Measurements from ENCODE around the gene TMPRSS4.

Gene TMPRSS4

DNA sequence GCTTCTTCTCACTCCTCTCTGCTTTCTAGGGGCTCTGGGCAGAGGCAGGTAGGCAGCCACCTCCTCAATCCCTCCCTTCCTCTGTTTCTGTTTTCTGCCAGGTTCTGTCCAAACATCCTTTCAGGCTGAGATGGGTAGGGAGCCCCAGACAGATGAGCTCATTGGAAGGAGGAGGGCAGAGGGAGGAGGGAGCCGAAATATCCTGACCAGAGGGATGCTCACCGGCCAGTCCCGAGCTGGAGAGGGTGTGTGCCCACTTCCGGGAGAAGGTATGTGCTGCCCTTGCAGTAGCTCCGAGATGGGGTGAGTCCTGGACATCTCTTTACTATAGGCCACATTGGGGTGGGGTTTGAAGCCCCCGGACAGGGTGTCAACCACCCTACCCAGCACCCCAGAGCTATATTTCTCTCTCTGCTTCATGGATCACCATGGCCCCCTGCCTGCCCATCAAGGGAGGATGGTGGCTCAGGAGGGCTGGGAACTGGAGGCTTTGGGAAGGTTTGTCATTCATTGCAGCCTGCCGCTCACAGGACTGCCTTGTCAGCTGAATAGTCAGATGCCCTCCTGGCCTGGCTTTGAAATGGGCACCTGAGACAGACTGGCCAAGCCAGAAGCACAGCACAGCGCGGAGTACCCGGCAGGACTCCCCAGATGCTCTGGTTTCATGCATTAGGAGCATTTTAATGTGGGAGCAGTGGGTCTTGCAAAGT is 80.5 kb downstream of the TMPRSS4 start:
- no peak for DNase-seq

DNA sequence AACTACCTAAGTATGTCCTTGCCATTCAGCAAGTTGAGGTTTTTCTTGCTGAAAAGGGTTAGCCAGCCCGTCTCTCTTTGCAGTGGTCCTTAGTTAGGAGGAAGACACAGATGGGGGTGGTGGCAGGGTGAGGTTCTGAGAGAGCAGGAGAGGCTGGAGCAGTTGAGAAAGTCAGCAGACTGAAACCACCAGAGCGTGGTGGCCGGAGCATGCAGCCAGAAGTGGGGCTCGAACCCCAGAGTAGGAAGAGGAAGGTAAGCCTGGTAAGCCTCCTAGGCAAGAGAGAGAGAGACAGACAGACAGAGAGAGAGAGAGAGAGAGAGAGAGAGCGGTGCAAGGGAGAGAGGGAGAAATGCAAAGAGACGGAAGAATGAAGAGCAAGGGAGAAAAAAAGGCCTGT is 84.9 kb downstream of the TMPRSS4 start:
- no peak for DNase-seq

DNA sequence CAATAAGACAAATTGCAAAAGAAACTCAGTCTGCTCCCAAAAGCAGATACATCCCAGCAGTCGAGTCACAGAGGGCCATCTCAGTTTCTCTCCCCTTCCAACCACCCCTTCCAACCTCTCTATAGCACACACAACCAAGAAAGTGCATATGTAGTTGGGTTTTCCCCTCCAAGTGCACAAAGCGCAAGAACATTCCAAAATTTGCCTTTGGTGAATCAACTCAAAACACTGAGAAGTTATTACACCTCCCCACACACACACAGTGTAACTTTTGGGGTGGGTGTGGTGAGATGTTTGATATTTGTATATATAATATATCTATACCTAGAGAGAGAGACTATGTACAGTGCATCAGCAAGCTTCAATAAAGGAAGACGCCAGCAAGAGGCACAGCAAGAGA is 86.0 kb downstream of the TMPRSS4 start:
- DNase-seq, result no peak

DNA sequence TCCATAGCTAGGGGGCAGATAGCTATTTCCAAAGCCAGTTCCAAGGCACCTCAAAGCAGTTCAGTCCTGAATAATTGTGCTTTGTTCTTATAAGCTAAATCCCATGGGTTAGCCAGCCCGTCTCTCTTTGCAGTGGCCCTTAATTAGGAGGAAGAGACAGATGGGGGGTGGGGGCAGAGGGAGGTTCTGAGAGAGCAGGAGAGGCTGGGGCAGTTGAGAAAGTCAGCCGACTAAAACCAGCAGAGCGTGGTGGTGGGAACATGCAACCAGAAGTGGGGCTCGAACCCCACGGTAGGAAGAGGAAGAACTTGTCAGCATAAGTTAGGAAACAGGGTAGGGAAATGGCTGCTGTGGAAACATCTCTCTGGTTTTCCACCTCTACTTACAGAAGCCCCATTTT is 86.6 kb downstream of the TMPRSS4 start:
- no peak for DNase-seq

DNA sequence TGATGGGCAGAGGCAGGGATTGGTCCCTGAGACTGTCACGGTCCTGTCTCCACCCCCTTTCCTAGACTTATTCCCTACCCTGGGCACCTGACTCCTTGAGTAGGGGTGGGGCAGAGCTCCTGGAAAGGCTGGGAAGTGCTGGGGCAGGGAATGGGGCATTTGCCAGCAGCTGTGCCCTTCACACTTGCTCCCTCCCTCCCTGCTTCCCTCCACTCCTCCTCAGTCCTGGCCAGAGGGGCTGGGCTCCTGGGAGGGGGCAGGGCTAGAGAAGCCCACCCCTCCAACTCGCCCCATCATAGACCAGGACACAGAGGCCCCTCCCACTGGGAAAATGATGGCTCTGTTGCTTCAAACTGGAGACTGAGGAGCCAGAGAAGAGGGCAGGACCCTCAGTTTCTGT is 88.0 kb downstream of the TMPRSS4 start:
- no peak for DNase-seq

DNA sequence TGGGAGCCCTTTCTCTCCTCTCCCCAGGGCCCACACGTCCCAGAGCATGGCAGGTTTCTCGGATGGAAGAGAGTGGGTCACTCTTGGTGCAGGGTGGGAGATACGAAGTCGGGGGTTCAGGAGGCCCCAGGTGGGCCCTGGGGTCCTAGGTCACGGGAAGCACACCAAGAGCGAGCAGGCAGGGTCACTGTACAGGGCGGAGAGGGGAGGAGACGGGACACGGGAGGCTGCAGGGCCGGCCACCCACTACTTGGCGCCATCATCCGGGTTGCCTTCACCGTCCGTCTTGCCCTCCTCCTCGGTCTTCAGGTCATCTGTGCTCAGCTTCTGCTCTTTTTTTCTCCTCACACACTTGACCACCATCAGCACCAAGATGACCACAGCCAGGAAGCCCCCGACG is 89.8 kb downstream of the TMPRSS4 start:
- no peak for DNase-seq

DNA sequence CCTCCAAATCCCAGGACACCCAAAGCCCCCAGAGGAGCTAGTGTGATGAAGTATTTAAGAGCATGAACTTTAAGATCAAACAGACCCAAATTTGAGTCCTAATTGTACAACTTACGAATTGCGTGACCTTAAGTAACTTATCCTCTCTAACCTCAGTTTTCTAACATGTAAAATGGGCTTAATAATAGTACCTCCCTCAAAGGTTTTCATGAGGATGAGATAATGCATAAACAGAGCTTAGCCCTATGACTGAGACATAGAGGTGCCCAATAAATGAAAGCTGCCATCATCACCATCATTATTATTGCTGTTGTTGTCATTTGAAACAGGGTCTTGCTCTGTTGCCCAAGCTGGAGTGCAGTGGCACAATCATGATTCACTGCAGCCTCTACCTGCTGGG is 90.4 kb downstream of the TMPRSS4 start:
- DNase-seq, result no peak

DNA sequence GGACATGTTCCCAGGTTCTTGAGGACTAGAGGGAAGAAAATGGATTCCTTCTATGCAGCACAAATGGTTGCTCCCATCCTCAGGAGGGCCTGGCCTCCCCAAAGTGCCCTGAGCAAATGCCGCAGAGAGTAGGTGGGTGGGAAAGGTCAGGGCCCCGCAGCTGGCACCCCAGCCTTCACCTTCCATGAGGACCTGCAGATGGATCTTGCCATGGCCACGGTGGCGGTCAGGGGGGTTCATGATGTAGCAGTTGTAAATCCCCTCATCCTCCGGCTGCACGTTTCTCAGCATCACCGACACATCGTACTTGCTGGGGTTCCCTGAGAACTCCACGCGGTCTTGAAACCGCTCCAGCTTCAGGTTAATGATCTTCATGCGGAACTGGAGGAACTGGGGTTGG is 91.0 kb downstream of the TMPRSS4 start:
- DNase-seq, result no peak

DNA sequence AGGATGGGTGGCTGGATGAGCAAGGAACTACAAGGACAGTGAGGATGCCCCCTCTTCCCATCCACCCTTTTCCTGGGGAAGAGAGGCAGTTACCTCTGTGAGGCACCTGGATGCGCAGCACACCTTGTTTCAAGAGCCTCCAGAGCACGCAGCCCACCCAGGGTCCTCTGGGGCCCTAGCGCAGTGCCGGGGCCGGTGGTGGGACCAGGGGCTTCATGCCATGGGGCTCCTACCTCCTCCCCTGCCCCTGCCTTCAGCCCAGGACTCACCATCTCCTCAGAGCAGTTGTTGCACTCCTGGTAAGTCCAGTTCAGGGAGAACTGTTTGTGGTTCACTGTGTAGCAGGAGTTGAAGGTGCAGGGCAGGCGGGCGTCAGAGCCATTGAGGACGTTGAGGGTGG is 91.4 kb downstream of the TMPRSS4 start:
- DNase-seq, result no peak

DNA sequence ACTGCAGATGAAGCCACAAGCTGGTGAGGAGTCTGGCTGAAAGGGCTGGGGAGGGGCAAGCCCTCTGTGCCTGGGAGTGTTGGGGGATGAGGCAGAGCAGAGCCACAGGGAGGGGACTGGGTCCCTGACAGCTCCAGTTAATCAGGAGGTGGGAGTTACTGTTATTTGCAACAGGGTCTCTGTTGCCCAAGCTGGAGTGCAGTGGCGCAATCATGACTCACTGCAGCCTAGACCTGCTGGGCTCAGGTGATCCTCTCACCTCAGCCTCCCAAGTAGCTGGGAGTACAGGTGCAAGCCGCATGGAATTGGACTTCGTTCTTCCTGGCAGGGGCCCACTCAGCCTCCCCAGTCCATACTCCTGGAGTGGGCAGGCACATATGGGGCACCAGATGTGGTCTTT is 91.9 kb downstream of the TMPRSS4 start:
- DNase-seq, result no peak

DNA sequence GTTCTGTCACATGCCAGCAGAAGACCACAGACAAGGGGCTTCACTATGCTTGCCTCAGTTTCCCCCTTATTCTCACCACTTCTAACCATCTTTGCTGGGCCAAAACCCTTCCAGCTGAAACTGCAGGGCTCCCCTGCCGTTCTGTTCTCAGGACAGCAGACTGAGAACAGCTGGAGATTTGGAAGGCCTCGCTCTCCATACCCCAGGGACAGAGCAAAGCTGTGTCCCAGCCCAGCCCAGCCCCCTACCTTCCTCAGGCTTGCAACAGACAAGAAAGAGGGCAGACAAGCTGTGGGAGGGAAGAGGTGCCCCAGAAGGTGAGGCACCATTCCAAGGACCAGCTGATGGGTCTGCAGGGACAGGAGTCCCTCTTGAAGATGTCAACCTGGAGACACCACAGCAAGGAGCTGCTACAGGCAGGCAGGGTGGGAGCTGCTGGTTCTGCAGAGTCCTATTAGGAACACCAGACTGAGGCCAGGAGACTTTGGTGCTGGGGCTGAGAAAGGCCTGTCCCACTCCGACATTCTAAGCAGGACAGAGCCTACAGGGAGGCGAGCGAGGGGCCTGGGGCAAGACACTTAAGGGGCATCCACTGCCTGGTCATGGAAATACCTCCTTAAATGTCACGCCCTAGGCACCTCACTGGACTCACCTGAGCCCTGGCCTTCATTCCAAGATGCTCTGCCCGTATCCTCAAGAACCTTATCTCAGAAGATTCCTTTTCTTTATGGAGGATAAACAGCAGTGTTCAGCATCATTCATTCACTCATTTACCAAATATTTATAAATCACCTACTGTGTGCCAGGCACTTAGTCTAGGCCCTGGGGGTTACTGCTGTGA is 92.6 kb downstream of the TMPRSS4 start:
- no peak for DNase-seq

DNA sequence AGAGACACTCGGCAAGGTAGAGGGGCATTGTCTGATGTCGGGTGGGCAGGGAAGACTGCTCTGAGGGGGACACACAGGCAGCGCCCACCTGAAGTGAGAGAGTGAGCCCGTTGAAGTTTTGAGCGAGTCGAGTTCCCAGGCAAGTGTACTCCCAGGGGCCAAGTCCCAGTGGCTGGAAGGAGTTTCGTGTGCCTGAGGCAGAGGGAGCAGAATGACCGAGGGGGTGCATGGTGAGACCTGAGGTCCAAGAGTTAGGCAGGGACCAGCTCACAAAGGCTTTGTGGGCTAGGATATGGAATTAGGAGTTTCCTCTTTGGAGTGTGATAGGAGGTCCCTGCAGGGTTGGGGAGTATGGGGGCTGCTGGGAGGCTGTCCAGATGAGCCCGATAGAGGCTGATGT is 93.4 kb downstream of the TMPRSS4 start:
- DNase-seq, result no peak

DNA sequence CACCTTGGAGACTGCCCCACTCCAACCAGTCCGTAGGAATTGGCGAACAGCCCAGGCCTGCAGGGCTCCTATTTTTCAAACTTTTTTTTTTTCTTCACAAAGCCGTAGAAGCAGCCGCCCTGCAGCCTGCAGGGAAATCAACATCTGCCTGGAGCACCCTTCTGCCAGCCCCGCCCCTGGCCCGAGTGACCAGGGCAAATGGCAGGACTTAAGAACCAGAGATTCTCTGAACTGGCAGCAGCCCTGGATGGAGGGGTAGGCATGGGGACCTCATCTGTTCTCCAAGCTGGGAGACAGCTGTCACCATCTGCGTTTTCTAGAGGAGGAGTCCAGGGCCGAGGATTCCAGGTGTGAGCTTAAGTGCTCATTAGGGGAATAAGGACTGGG is 94.0 kb downstream of the TMPRSS4 start:
- DNase-seq, result no peak

Data from COR-L47 (cell line).